OCI-LY7 (cell line): ENCODE data around the gene KAT2B. TPM values are rescaled to one million over a fixed set of nuclear protein-coding genes. Genes with fewer than 3 reads are reported as not detected.

ENCODE experiments used
- BruUV-seq: library from RNA; stranded (reverse); fragments of 400-500 nt; replicated peaks from 2 replicates; lab custom pipeline; 2021; lab: Mats Ljungman, UMichigan
- CTCF ChIA-PET: fragments of 300-600 bp; sonication (Branson Sonifier 250); formaldehyde crosslinking; loops from one replicate; lab custom pipeline; 2022; ENCODE audit warnings: antibody characterized with exemption; ENCODE audit not compliant: unreplicated experiment; lab: Charles Lee
- POLR2A ChIA-PET: fragments of 300-600 bp; sonication (Branson Sonifier 250); formaldehyde crosslinking; loops from one replicate; lab custom pipeline; 2022; ENCODE audit warnings: antibody characterized with exemption; lab: Charles Lee
- DNase-seq: peaks from one replicate; pipeline ENCODE4 v3.0.0-alpha.2; 2015; ENCODE audit warnings: low spot score
- H2AFZ ChIP-seq: fragments of 200-600 bp; sonication (generic), shearing (Covaris generic); 2 replicates; pipeline ENCODE4 v1.6.1; 2014; ENCODE audit warnings: mild to moderate bottlenecking, antibody characterized with exemption, low read length, moderate library complexity
- H3K27ac ChIP-seq: fragments of 200-600 bp; sonication (generic); 2 replicates; pipeline ENCODE4 v1.5.1; 2014; ENCODE audit warnings: mixed run types, low read depth, mild to moderate bottlenecking, moderate library complexity, low read length, inconsistent platforms; ENCODE audit not compliant: poor library complexity, severe bottlenecking
- H3K36me3 ChIP-seq: fragments of 200-600 bp; sonication (generic); 2 replicates; pipeline ENCODE4 v1.6.1; 2014; ENCODE audit warnings: mild to moderate bottlenecking, antibody characterized with exemption, low read length, moderate library complexity, mixed read lengths; ENCODE audit not compliant: insufficient read depth
- H3K4me1 ChIP-seq: fragments of 200-600 bp; sonication (generic); 2 replicates; pipeline ENCODE4 v1.5.1; 2014; ENCODE audit warnings: mild to moderate bottlenecking, low read length; ENCODE audit not compliant: insufficient read depth, poor library complexity, severe bottlenecking
- H3K4me2 ChIP-seq: fragments of 200-600 bp; sonication (generic); 2 replicates; pipeline ENCODE4 v1.6.1; 2014; ENCODE audit warnings: mild to moderate bottlenecking, low read length
- H3K4me3 ChIP-seq: fragments of 200-600 bp; sonication (generic); 2 replicates; pipeline ENCODE4 v1.5.1; 2014; ENCODE audit warnings: mild to moderate bottlenecking, low read depth, low read length; ENCODE audit not compliant: poor library complexity, severe bottlenecking
- H3K79me2 ChIP-seq: fragments of 200-600 bp; sonication (generic); 2 replicates; pipeline ENCODE4 v1.6.1; 2016; ENCODE audit warnings: low read depth, mild to moderate bottlenecking, low read length, moderate library complexity, mixed read lengths; ENCODE audit not compliant: insufficient read depth
- H3K9me2 ChIP-seq: fragments of 200-600 bp; sonication (generic); 2 replicates; pipeline ENCODE4 v1.6.1; 2016; ENCODE audit warnings: mild to moderate bottlenecking, low read length, mixed read lengths; ENCODE audit not compliant: insufficient read depth
- H3K9me3 ChIP-seq: fragments of 200-600 bp; sonication (generic); 2 replicates; pipeline ENCODE4 v1.6.1; 2014; ENCODE audit warnings: mild to moderate bottlenecking, mixed run types, low read length, mixed read lengths
- H4K20me1 ChIP-seq: fragments of 200-600 bp; sonication (generic); 2 replicates; pipeline ENCODE4 v1.6.1; 2014; ENCODE audit warnings: mild to moderate bottlenecking, antibody characterized with exemption, low read length, moderate library complexity, mixed read lengths; ENCODE audit not compliant: insufficient read depth
- CTCF ChIP-seq: fragments of 200-600 bp; sonication (generic); conservative IDR thresholded peaks from 2 replicates; pipeline ENCODE4 v1.5.1; 2014; ENCODE audit warnings: mild to moderate bottlenecking, antibody characterized with exemption, low read length, moderate library complexity, mixed read lengths
- EZH2phosphoT487 ChIP-seq: fragments of 200-600 bp; sonication (generic); IDR thresholded peaks from 2 replicates; pipeline ENCODE4 v1.6.1; 2018; ENCODE audit warnings: low read depth, borderline replicate concordance, mild to moderate bottlenecking, mixed run types, antibody characterized with exemption, low read length, moderate library complexity, mixed read lengths
- intact Hi-C: fragments of 100-400 bp; cut with micrococcal nuclease; formaldehyde crosslinking; loops from one replicate; pipeline ENCODE4 v1.10.0; 2022; ENCODE audit not compliant: unreplicated experiment
- total RNA-seq, 2 experiments: library from RNA; depleted of rRNA in 1 of 2; stranded (reverse); fragments of >200 nt in 1 of 2; shearing (Covaris generic) in 1 of 2; gene quantifications; 2 replicates each; pipeline ENCODE4 v1.2.3, GENCODE V29; 2014 to 2022

KAT2B gene
- total RNA-seq, 2 experiments from 2014 or later = 24.2 to 32.9 TPM

GRCh38 chr3:20190991-20191390 lies 150.7 kb downstream of the KAT2B start:
- H3K36me3 ChIP-seq = no peaks in the 10 kb centered on the region
- DNase-seq = no peak
- H2AFZ ChIP-seq = no peak overlapping the region
- ChIA-PET POLR2A (no interaction called here), CTCF (no interaction called here)
- no peak overlapping the region for H3K27ac ChIP-seq
- BruUV-seq = no TSS peak
- H3K4me3 ChIP-seq = no peak overlapping the region
- peaks cover 9% of the 10 kb centered on the region for H3K4me1 ChIP-seq
- no peak overlapping the region for H3K4me2 ChIP-seq
- intact Hi-C loops = no loop called here
- TF ChIP-seq CTCF (no peak), EZH2phosphoT487 (no peak)
- no peaks in the 10 kb centered on the region for H3K79me2 ChIP-seq
- no peaks in the 10 kb centered on the region for H4K20me1 ChIP-seq
- H3K9me3 ChIP-seq = no peaks in the 10 kb centered on the region
- no peaks in the 10 kb centered on the region for H3K9me2 ChIP-seq

GRCh38 chr3:20194793-20195460 lies 154.7 kb downstream of the KAT2B start:
- no peaks in the 10 kb centered on the region for H3K9me2 ChIP-seq
- ChIA-PET CTCF (no interaction called here), POLR2A (interaction anchor here (0.6 to 0.7 kb wide), 2 partner anchors 34 to 1485 kb away, joined by 3 read pairs; no protein-coding TSS in a partner anchor)
- H3K9me3 ChIP-seq = no peaks in the 10 kb centered on the region
- H3K27ac ChIP-seq = no peak overlapping the region
- TF ChIP-seq CTCF = no peak
- no peak for TF ChIP-seq EZH2phosphoT487
- intact Hi-C loops = no loop called here
- no peak overlapping the region for H3K4me2 ChIP-seq
- H2AFZ ChIP-seq = no peak overlapping the region
- H3K4me3 ChIP-seq = no peak overlapping the region
- DNase-seq = no peak
- no TSS peak for BruUV-seq
- H3K79me2 ChIP-seq = no peaks in the 10 kb centered on the region
- H4K20me1 ChIP-seq = no peaks in the 10 kb centered on the region
- H3K36me3 ChIP-seq = no peaks in the 10 kb centered on the region
- H3K4me1 ChIP-seq = no peaks in the 10 kb centered on the region

- Histone ChIP-seq H3K4me2 (no peak overlapping the region), H3K9me3 (no peaks in the 10 kb centered on the region), H4K20me1 (no peaks in the 10 kb centered on the region), H3K4me3 (no peak overlapping the region), H3K4me1 (no peaks in the 10 kb centered on the region), H2AFZ (no peak overlapping the region), H3K9me2 (no peaks in the 10 kb centered on the region), H3K36me3 (no peaks in the 10 kb centered on the region), H3K79me2 (no peaks in the 10 kb centered on the region), H3K27ac (no peak overlapping the region)
- CTCF ChIA-PET = no interaction called here
- BruUV-seq = no TSS peak
- intact Hi-C loops = no loop called here
- POLR2A ChIA-PET = interaction anchor here (0.5 to 2.4 kb wide), 9 partner anchors 9 to 419 kb away, joined by 3 to 13 read pairs (median 4); partner anchors contain the start of gene SGO1
- TF ChIP-seq EZH2phosphoT487 = no peak
- TF ChIP-seq CTCF = no peak
- DNase-seq = no peak
Measured at GRCh38 chr3:20197775-20198174, 157.5 kb downstream of the KAT2B start.
